ENCODE results near the gene ZBTB32. TPM values are rescaled to one million over a fixed set of nuclear protein-coding genes. Genes with fewer than 3 reads are reported as not detected.

Gene ZBTB32
- total and polyA plus RNA-seq, 4 donors: 0.47 TPM; not detected in 3

- Histone ChIP-seq H3K27me3 (ENCODE audit: control insufficient read depth in 4 of 4, insufficient read depth in 4 of 4, low read length in 3 of 4) (no peaks in the 10 kb centered on the region), H3K9ac (ENCODE audit: low read depth in 1 of 2, low read length in 2 of 2) (no peak overlapping the region), H3K36me3 (ENCODE audit: control insufficient read depth in 4 of 4, insufficient read depth in 3 of 4, low read depth in 1 of 4, low read length in 3 of 4) (peaks cover 0 to 20% (median 10%) of the 10 kb centered on the region in 4 donors), H3K4me3 (ENCODE audit: low read depth in 1 of 3, low read length in 3 of 3) (no peak overlapping the region), H3K9me3 (ENCODE audit: control insufficient read depth in 4 of 4, low read length in 3 of 4) (no peaks in the 10 kb centered on the region), H3K27ac (ENCODE audit: low read depth in 1 of 2, low read length in 2 of 2) (peak overlapping the region; percentile 30 to 85), H3K4me1 (ENCODE audit: control insufficient read depth in 4 of 4, insufficient read depth in 4 of 4, low read length in 3 of 4) (peaks cover 14 to 19% (median 18%) of the 10 kb centered on the region in 4 donors)
- 67% methylated on average over 17 of the region's 17 CpGs for WGBS
- TF ChIP-seq, protein P1, sequence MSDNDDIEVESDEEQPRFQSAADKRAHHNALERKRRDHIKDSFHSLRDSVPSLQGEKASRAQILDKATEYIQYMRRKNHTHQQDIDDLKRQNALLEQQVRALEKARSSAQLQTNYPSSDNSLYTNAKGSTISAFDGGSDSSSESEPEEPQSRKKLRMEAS (IDR thresholded peaks at IDR 0.05): no peak
- TF ChIP-seq YY1 (IDR thresholded peaks at IDR 0.05) (no peak), GABPA (IDR thresholded peaks at IDR 0.05 in 1 of 2, conservative IDR thresholded peaks at IDR 0.05 in 1 of 2) (no peak), EGR1 (IDR thresholded peaks at IDR 0.05; ENCODE audit: low read depth in 2 of 2) (no peak), FOXA2 (IDR thresholded peaks at IDR 0.05) (no peak), FOXA1 (IDR thresholded peaks at IDR 0.05) (no peak)
- TF ChIP-seq, protein P2, sequence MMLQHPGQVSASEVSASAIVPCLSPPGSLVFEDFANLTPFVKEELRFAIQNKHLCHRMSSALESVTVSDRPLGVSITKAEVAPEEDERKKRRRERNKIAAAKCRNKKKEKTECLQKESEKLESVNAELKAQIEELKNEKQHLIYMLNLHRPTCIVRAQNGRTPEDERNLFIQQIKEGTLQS (IDR thresholded peaks at IDR 0.05): no peak
- TF ChIP-seq, protein P3, sequence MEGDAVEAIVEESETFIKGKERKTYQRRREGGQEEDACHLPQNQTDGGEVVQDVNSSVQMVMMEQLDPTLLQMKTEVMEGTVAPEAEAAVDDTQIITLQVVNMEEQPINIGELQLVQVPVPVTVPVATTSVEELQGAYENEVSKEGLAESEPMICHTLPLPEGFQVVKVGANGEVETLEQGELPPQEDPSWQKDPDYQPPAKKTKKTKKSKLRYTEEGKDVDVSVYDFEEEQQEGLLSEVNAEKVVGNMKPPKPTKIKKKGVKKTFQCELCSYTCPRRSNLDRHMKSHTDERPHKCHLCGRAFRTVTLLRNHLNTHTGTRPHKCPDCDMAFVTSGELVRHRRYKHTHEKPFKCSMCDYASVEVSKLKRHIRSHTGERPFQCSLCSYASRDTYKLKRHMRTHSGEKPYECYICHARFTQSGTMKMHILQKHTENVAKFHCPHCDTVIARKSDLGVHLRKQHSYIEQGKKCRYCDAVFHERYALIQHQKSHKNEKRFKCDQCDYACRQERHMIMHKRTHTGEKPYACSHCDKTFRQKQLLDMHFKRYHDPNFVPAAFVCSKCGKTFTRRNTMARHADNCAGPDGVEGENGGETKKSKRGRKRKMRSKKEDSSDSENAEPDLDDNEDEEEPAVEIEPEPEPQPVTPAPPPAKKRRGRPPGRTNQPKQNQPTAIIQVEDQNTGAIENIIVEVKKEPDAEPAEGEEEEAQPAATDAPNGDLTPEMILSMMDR (IDR thresholded peaks at IDR 0.05; ENCODE audit: low read depth, low read length, missing input control): no peak
- no peak for DNase-seq (ENCODE audit: low spot score)
Measured at GRCh38 chr19:35755131-35755549, 50.8 kb downstream of the ZBTB32 start.

GRCh38 chr19:35755550-35756376 is 51.4 kb downstream of the ZBTB32 start:
- Histone ChIP-seq H3K4me1 (ENCODE audit: control insufficient read depth in 4 of 4, insufficient read depth in 4 of 4, low read length in 3 of 4) (peaks cover 14 to 19% (median 18%) of the 10 kb centered on the region in 4 donors), H3K9ac (ENCODE audit: low read depth in 1 of 2, low read length in 2 of 2) (no peak overlapping the region)
- WGBS: 40% methylated on average over 74 of the region's 74 CpGs

More at GRCh38 chr19:35755550-35756376, 51.4 kb downstream of the ZBTB32 start:
- Histone ChIP-seq H3K9me3 (ENCODE audit: control insufficient read depth in 4 of 4, low read length in 3 of 4) (no peaks in the 10 kb centered on the region), H3K4me3 (ENCODE audit: low read depth in 1 of 3, low read length in 3 of 3) (peak overlapping the region in 1 of 3 donors; percentile 8), H3K27me3 (ENCODE audit: control insufficient read depth in 4 of 4, insufficient read depth in 4 of 4, low read length in 3 of 4) (no peaks in the 10 kb centered on the region), H3K27ac (ENCODE audit: low read depth in 1 of 2, low read length in 2 of 2) (peak overlapping the region; percentile 85 to 91), H3K36me3 (ENCODE audit: control insufficient read depth in 4 of 4, insufficient read depth in 3 of 4, low read depth in 1 of 4, low read length in 3 of 4) (peaks cover 0 to 20% (median 10%) of the 10 kb centered on the region in 4 donors)
- DNase-seq (ENCODE audit: low spot score): peak; percentile 59
- no peak for TF ChIP-seq JUND (IDR thresholded peaks at IDR 0.05)
- TF ChIP-seq FOXA2 (IDR thresholded peaks at IDR 0.05): no peak
- no peak for TF ChIP-seq YY1 (IDR thresholded peaks at IDR 0.05)
- TF ChIP-seq HNF4A (conservative IDR thresholded peaks at IDR 0.05): no peak
- TF ChIP-seq RAD21 (IDR thresholded peaks at IDR 0.05): no peak
- TF ChIP-seq REST (IDR thresholded peaks at IDR 0.05): no peak
- TF ChIP-seq FOXA1 (IDR thresholded peaks at IDR 0.05): no peak
- no peak for TF ChIP-seq GABPA (IDR thresholded peaks at IDR 0.05 in 1 of 2, conservative IDR thresholded peaks at IDR 0.05 in 1 of 2)
- no peak for TF ChIP-seq SP1 (IDR thresholded peaks at IDR 0.05)
- TF ChIP-seq HNF4G (IDR thresholded peaks at IDR 0.05): no peak
- TF ChIP-seq, protein P2 (IDR thresholded peaks at IDR 0.05): no peak
- TF ChIP-seq TAF1 (conservative IDR thresholded peaks at IDR 0.05): no peak
